Measurements from ENCODE around the gene OGDH.
A peak's percentile ranks its signal among the peaks of the same experiment; 100 is the strongest.
"Not testable (repeated sequence)": the region's sequence is repeated elsewhere in the genome, so short reads cannot be mapped to it uniquely, and the experiment has no call there.

OGDH gene

GRCh38 chr7:44606341-44607140, at the start of gene OGDH:
Gene OGDH (plus strand): TSS chr7:44606627. CDS start chr7:44624344, 17,717 bp downstream.
- no peaks in the 10 kb centered on the region for H3K27me3 Mint-ChIP-seq
- peaks cover 34% of the 10 kb centered on the region for H3K4me1 Mint-ChIP-seq (ENCODE audit: low read depth)
- H3K36me3 Mint-ChIP-seq = peaks cover 2% of the 10 kb centered on the region
- peak within 1 kb of the TSS; percentile 98 for H3K4me3 Mint-ChIP-seq
- no peaks in the 10 kb centered on the region for H3K9me3 Mint-ChIP-seq (ENCODE audit: low read depth)
- peak within 1 kb of the TSS; percentile 98 for H3K27ac Mint-ChIP-seq

- Mint-ChIP-seq H3K27ac (no peak overlapping the region), H3K27me3 (no peaks in the 10 kb centered on the region), H3K4me3 (no peak overlapping the region), H3K4me1 (ENCODE audit: low read depth) (no peaks in the 10 kb centered on the region), H3K36me3 (no peaks in the 10 kb centered on the region), H3K9me3 (ENCODE audit: low read depth) (no peaks in the 10 kb centered on the region)
These were observed 48.9 kb upstream of the OGDH start for GRCh38 chr7:44557485-44557884.

GRCh38 chr7:44559485-44559884, 46.9 kb upstream of the OGDH start:
- Mint-ChIP-seq H3K4me3 (no peak overlapping the region), H3K27me3 (no peaks in the 10 kb centered on the region), H3K9me3 (ENCODE audit: low read depth) (no peaks in the 10 kb centered on the region), H3K27ac (no peak overlapping the region), H3K4me1 (ENCODE audit: low read depth) (no peaks in the 10 kb centered on the region), H3K36me3 (no peaks in the 10 kb centered on the region)

GRCh38 chr7:44561481-44561880, 44.9 kb upstream of the OGDH start:
- Mint-ChIP-seq H3K9me3 (ENCODE audit: low read depth) (no peaks in the 10 kb centered on the region), H3K27ac (peak overlapping the region; percentile 8), H3K27me3 (no peaks in the 10 kb centered on the region), H3K36me3 (no peaks in the 10 kb centered on the region), H3K4me1 (ENCODE audit: low read depth) (peaks cover 4% of the 10 kb centered on the region), H3K4me3 (no peak overlapping the region)

- Mint-ChIP-seq H3K36me3 (no peaks in the 10 kb centered on the region), H3K9me3 (ENCODE audit: low read depth) (no peaks in the 10 kb centered on the region), H3K4me3 (no peak overlapping the region), H3K27me3 (no peaks in the 10 kb centered on the region), H3K27ac (no peak overlapping the region), H3K4me1 (ENCODE audit: low read depth) (peaks cover 5% of the 10 kb centered on the region)
These were observed 44.3 kb upstream of the OGDH start for GRCh38 chr7:44561962-44562621.

GRCh38 chr7:44562622-44562962, 43.8 kb upstream of the OGDH start:
- not testable (repeated sequence) for H3K4me3 Mint-ChIP-seq; H3K9me3 Mint-ChIP-seq (ENCODE audit: low read depth); H3K4me1 Mint-ChIP-seq (ENCODE audit: low read depth); H3K27me3 Mint-ChIP-seq; H3K36me3 Mint-ChIP-seq; H3K27ac Mint-ChIP-seq

- peak overlapping the region; percentile 52 for H3K27ac Mint-ChIP-seq
These were observed 43.2 kb upstream of the OGDH start for GRCh38 chr7:44563171-44563679.

GRCh38 chr7:44564606-44565005, 41.8 kb upstream of the OGDH start:
- H3K27ac Mint-ChIP-seq = no peak overlapping the region
- peaks cover 10% of the 10 kb centered on the region for H3K4me1 Mint-ChIP-seq (ENCODE audit: low read depth)
- H3K4me3 Mint-ChIP-seq = no peak overlapping the region
- no peaks in the 10 kb centered on the region for H3K36me3 Mint-ChIP-seq
- no peaks in the 10 kb centered on the region for H3K9me3 Mint-ChIP-seq (ENCODE audit: low read depth)
- no peaks in the 10 kb centered on the region for H3K27me3 Mint-ChIP-seq

More at GRCh38 chr7:44563171-44563679, 43.2 kb upstream of the OGDH start:
- Mint-ChIP-seq H3K27me3 (no peaks in the 10 kb centered on the region), H3K4me3 (no peak overlapping the region), H3K9me3 (ENCODE audit: low read depth) (no peaks in the 10 kb centered on the region), H3K4me1 (ENCODE audit: low read depth) (peaks cover 8% of the 10 kb centered on the region), H3K36me3 (no peaks in the 10 kb centered on the region)

GRCh38 chr7:44565097-44565794, 41.2 kb upstream of the OGDH start:
- H3K27ac Mint-ChIP-seq = peak overlapping the region; percentile 28
- H3K4me3 Mint-ChIP-seq = no peak overlapping the region
- H3K36me3 Mint-ChIP-seq = no peaks in the 10 kb centered on the region
- no peaks in the 10 kb centered on the region for H3K9me3 Mint-ChIP-seq (ENCODE audit: low read depth)
- H3K27me3 Mint-ChIP-seq = no peaks in the 10 kb centered on the region
- H3K4me1 Mint-ChIP-seq (ENCODE audit: low read depth) = peaks cover 10% of the 10 kb centered on the region

- H3K36me3 Mint-ChIP-seq = no peaks in the 10 kb centered on the region
- H3K9me3 Mint-ChIP-seq (ENCODE audit: low read depth) = no peaks in the 10 kb centered on the region
- no peak overlapping the region for H3K4me3 Mint-ChIP-seq
- peak overlapping the region; percentile 28 for H3K27ac Mint-ChIP-seq
- H3K4me1 Mint-ChIP-seq (ENCODE audit: low read depth) = peaks cover 12% of the 10 kb centered on the region
- no peaks in the 10 kb centered on the region for H3K27me3 Mint-ChIP-seq
These were observed 40.5 kb upstream of the OGDH start for GRCh38 chr7:44565795-44566559.

- Mint-ChIP-seq H3K4me3 (no peak overlapping the region), H3K9me3 (ENCODE audit: low read depth) (no peaks in the 10 kb centered on the region), H3K36me3 (no peaks in the 10 kb centered on the region), H3K4me1 (ENCODE audit: low read depth) (peaks cover 14% of the 10 kb centered on the region), H3K27me3 (no peaks in the 10 kb centered on the region), H3K27ac (peak overlapping the region; percentile 28)
These were observed 39.7 kb upstream of the OGDH start for GRCh38 chr7:44566680-44567079.

- H3K4me1 Mint-ChIP-seq (ENCODE audit: low read depth) = peaks cover 22% of the 10 kb centered on the region
- H3K27ac Mint-ChIP-seq = peak overlapping the region; percentile 22
- H3K4me3 Mint-ChIP-seq = no peak overlapping the region
- no peaks in the 10 kb centered on the region for H3K9me3 Mint-ChIP-seq (ENCODE audit: low read depth)
- H3K36me3 Mint-ChIP-seq = no peaks in the 10 kb centered on the region
- H3K27me3 Mint-ChIP-seq = no peaks in the 10 kb centered on the region
These were observed 38.5 kb upstream of the OGDH start for GRCh38 chr7:44567884-44568283.

- H3K27ac Mint-ChIP-seq = peak overlapping the region; percentile 58
These were observed 37.5 kb upstream of the OGDH start for GRCh38 chr7:44568771-44569560.

GRCh38 chr7:44569959-44570358, 36.5 kb upstream of the OGDH start:
- H3K27ac Mint-ChIP-seq = peak overlapping the region; percentile 50
- H3K27me3 Mint-ChIP-seq = no peaks in the 10 kb centered on the region
- peaks cover 33% of the 10 kb centered on the region for H3K4me1 Mint-ChIP-seq (ENCODE audit: low read depth)
- H3K36me3 Mint-ChIP-seq = no peaks in the 10 kb centered on the region
- H3K9me3 Mint-ChIP-seq (ENCODE audit: low read depth) = no peaks in the 10 kb centered on the region
- no peak overlapping the region for H3K4me3 Mint-ChIP-seq

More at GRCh38 chr7:44568771-44569560, 37.5 kb upstream of the OGDH start:
- Mint-ChIP-seq H3K4me1 (ENCODE audit: low read depth) (peaks cover 26% of the 10 kb centered on the region), H3K9me3 (ENCODE audit: low read depth) (no peaks in the 10 kb centered on the region), H3K27me3 (no peaks in the 10 kb centered on the region), H3K36me3 (no peaks in the 10 kb centered on the region), H3K4me3 (no peak overlapping the region)
